Measurements from ENCODE around the gene CBFA2T3.
"Not testable (repeated sequence)": the region's sequence is repeated elsewhere in the genome, so short reads cannot be mapped to it uniquely, and the experiment has no call there.

The CBFA2T3 gene

DNA sequence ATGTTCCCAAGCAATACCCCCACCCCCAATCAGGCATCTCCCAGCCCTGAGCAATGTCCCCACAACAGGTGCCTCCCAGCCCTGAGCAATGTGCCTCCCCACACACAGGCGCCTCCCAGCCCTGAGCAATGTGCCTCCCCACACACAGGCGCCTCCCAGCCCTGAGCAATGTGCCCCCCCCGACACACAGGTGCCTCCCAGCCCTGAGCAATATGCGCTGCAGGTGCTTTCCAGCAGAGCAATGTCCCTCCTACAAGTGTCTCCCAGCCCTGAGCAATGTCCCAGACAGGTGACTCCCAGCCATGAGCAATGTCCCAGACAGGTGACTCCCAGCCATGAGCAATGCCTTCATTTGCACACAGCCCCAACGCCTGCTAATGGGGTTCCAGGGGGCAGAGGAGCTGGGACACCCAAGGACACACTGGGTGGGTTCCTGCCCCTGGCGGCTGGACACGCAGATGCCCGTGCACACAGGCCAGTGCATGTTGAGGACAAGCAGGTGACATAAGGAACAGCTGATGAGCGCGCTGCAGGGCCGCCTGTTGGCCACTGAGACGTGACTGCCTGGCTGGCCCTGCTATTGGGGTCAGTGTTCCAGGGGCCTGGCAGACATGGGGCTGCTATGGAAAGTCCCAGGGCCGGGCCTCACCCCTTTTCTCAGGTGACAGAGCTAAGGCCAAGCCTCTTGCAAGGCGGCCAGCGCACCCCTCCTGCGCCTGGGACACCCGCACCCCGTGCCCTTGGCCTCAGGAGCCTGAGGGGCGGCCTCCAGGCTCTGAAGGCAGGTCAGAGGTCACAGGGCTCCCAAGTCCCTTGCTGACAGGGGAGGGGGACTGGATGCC is 83.7 kb downstream of the CBFA2T3 start:
- no peaks in the 10 kb centered on the region for H3K27me3 Mint-ChIP-seq
- H3K9me3 Mint-ChIP-seq: no peaks in the 10 kb centered on the region
- no peak for DNase-seq
- no peaks in the 10 kb centered on the region for H3K4me1 Mint-ChIP-seq (ENCODE audit: low read depth)
- no peaks in the 10 kb centered on the region for H3K36me3 Mint-ChIP-seq (ENCODE audit: low read depth)
- H3K27ac Mint-ChIP-seq: no peak overlapping the region
- no peak overlapping the region for H3K4me3 Mint-ChIP-seq

DNA sequence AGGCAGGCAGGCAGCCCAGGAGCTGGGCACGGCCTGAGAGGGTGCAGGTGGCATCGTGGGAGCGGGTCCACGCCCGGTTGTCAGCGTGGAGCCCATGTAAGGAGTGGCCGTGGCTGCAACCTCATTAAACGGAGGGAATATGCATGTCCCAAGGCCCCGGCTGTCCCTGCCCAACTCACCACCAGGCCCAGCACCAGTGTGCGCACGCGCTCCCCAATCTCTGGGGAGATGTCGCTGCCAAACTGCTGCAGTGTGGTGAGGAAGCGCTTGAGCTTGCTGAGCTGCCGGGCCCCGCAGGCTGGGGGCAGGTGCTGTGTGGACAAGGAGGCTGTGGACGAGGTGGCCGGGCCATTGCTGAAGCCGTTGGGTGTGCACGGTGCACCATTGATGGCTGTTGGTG is 84.9 kb downstream of the CBFA2T3 start:
- H3K4me3 Mint-ChIP-seq: no peak overlapping the region

DNA sequence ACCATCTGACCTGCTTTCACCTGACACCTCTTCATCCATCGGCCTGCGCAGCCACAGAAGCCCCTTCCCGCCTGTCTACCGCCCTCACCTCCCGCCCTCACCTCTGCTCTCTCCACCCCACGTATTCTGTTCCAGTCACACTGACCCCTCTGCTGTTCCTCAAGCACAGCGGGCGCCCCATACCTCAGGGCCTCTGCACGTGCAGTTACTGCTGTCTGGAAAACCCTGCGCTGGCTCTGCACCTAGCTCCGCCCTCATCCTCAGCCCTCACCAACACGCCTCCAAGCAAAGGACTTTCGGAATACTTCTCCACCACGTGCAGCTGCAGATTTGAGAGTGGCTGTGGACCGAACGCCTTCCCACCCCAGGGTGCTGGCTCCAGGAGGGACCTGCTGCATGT is 85.9 kb downstream of the CBFA2T3 start:
- no peak for DNase-seq
- no peak overlapping the region for H3K27ac Mint-ChIP-seq
- H3K4me3 Mint-ChIP-seq: no peak overlapping the region
- H3K36me3 Mint-ChIP-seq (ENCODE audit: low read depth): no peaks in the 10 kb centered on the region
- H3K9me3 Mint-ChIP-seq: no peaks in the 10 kb centered on the region
- no peaks in the 10 kb centered on the region for H3K4me1 Mint-ChIP-seq (ENCODE audit: low read depth)
- no peaks in the 10 kb centered on the region for H3K27me3 Mint-ChIP-seq

More for the DNA sequence above, 84.9 kb downstream of the CBFA2T3 start:
- H3K9me3 Mint-ChIP-seq: no peaks in the 10 kb centered on the region
- H3K4me1 Mint-ChIP-seq (ENCODE audit: low read depth): no peaks in the 10 kb centered on the region
- no peak overlapping the region for H3K27ac Mint-ChIP-seq
- no peaks in the 10 kb centered on the region for H3K36me3 Mint-ChIP-seq (ENCODE audit: low read depth)
- no peak for DNase-seq
- H3K27me3 Mint-ChIP-seq: no peaks in the 10 kb centered on the region

DNA sequence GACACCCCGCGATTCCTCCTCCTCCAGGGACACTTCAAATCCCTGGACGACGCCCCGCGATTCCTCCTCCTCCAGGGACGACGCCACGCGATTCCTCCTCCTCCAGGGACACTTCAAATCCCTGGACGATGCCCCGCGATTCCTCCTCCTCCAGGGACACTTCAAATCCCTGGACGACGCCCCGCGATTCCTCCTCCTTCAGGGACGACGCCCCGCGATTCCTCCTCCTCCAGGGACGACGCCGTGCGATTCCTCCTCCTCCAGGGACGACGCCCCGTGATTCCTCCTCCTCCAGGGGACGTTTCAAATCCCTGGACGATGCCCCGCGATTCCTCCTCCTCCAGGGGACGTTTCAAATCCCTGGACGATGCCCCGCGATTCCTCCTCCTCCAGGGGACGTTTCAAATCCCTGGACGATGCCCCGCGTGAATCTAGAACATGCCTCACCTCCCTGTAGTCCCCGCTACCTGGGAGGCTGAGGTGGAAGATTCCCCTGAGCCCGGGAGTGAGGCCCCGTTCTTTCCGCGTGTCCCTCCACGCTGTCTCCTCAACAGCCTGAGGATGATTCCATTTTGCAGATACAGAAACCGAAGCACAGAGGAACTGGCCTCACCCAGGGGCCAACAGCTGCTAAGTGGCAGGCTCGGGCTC is 87.2 kb downstream of the CBFA2T3 start:
- not testable (repeated sequence) for H3K27me3 Mint-ChIP-seq; H3K27ac Mint-ChIP-seq; H3K4me1 Mint-ChIP-seq (ENCODE audit: low read depth); H3K4me3 Mint-ChIP-seq; DNase-seq; H3K36me3 Mint-ChIP-seq (ENCODE audit: low read depth); H3K9me3 Mint-ChIP-seq

DNA sequence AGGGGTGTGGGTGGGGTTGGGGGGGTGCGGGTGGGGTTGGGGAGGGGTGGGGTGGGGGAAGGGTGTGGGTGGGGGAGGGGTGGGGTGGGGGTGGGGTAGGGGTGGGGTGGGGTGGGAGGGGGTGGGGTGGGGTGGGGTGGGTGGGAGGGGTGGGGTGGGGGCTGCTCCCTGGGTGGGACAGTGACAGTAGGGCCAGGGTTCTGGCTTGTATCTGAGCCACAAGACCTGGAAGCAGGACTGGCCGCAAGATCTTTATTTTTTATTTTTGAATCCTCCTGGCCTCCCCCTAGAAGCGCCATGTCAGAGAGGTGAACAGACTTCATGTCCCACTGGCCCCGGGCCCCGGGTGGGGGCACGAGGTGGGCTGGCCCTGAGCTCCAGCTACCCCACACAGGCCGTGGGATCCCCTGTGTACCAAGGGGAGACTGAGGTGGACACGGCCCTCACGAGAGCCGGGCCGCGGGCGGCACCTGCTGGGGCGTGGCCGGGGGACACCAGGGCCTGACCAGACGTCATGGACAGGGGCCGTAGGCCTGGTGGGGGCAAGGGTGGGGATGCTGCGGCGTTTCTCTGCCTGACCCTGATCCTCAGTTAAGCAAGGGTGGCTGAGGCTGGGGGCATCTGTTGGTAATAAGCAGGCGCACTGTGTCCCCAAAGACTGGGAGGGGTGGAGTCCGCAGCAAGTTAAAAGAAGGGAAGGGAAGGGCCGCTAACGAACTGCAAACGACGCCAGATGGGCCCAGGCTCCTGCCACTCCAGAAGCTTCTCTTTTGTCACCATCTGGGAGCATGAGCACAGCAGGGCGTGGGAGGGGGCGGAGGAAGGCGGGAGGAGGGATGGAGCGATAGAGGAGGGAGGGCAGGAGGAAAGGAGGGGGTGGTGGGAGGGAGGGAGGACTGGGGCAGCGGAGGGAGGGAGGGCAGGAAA is 88.3 kb downstream of the CBFA2T3 start:
- Mint-ChIP-seq H3K36me3 (ENCODE audit: low read depth) (no peaks in the 10 kb centered on the region), H3K9me3 (no peaks in the 10 kb centered on the region), H3K4me3 (no peak overlapping the region), H3K4me1 (ENCODE audit: low read depth) (no peaks in the 10 kb centered on the region), H3K27me3 (no peaks in the 10 kb centered on the region), H3K27ac (no peak overlapping the region)
- no peak for DNase-seq

DNA sequence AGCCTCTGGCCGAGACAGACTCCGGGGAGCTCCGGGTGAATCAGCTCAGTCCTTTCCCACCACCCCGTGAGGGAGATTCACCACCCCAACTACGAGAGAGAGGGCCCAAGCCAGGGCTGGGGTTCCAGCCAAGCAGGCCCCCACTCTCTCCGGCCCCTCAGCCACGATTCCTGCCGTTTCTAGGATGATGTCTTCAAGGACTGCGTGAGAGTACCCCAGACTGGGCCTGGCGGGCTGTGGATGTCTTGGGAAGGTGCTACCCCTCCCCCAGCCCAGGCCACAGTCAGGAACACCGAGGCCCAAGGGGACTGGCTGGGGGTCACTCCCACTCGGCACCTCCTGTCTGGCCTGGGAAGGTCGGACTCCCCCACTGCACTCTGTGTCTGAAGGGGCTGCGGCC is 89.0 kb downstream of the CBFA2T3 start:
- Mint-ChIP-seq H3K9me3 (no peaks in the 10 kb centered on the region), H3K27me3 (no peaks in the 10 kb centered on the region), H3K4me1 (ENCODE audit: low read depth) (no peaks in the 10 kb centered on the region), H3K4me3 (no peak overlapping the region), H3K27ac (no peak overlapping the region), H3K36me3 (ENCODE audit: low read depth) (no peaks in the 10 kb centered on the region)
- no peak for DNase-seq

DNA sequence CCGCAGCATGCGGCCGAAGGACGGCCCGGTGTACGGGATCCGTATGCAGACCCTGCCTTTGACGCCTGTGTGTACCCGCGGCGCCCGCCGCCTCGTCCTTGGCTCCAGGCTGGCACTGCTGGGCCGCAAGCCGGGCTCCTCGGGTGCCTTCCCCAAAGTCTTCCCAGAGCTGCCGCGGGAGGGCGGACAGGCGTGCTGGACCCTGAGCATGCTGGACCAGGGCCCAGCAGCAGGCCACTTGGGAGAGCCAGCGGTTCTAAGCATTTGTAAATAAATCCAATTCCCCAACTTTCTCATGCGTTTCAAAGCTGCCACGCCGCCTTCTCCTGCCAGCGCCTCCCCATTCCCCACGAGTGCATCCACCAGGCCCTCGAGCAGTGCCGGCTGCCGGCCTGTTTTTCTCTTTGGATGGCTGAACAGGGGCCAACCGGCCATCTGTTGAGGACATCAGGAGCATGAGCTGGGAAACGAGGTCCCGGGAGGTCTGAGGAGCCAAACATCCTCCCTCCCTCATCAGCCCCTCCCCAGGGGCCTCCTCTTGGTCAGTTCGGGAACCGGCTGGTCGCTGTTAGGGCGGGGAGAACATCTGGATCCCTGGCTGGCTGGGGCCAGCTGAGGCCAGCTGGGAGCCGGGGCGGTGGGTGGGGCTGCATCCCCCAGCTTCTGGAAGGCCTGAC is 90.0 kb downstream of the CBFA2T3 start:
- Mint-ChIP-seq H3K9me3 (no peaks in the 10 kb centered on the region), H3K27ac (no peak overlapping the region), H3K4me1 (ENCODE audit: low read depth) (peaks cover 2% of the 10 kb centered on the region), H3K4me3 (no peak overlapping the region), H3K27me3 (no peaks in the 10 kb centered on the region), H3K36me3 (ENCODE audit: low read depth) (no peaks in the 10 kb centered on the region)
- DNase-seq: no peak

DNA sequence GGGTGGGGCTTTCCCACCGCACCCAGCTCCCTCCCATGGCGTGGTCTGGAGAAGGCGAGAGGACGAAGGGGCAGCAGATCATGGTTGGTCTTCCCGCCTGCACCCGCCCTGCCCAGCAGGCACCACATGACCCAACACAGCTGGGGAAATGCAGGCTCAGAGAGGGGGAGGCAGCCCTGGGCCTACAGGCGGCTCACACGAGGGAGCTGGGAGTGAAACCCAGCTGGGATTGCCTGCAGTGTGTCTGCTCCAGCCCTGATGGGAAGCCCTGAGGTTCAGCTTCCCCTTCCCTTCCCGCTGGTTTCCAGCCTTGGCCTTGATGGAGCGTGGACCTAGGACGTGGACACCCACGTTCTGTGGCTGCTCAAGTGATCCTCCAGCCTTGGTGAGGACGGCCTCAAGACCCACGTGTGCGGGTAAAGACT is 90.6 kb downstream of the CBFA2T3 start:
- H3K4me3 Mint-ChIP-seq: no peak overlapping the region
- peaks cover 2% of the 10 kb centered on the region for H3K4me1 Mint-ChIP-seq (ENCODE audit: low read depth)
- no peaks in the 10 kb centered on the region for H3K9me3 Mint-ChIP-seq
- H3K27me3 Mint-ChIP-seq: no peaks in the 10 kb centered on the region
- DNase-seq: no peak
- no peak overlapping the region for H3K27ac Mint-ChIP-seq
- no peaks in the 10 kb centered on the region for H3K36me3 Mint-ChIP-seq (ENCODE audit: low read depth)

DNA sequence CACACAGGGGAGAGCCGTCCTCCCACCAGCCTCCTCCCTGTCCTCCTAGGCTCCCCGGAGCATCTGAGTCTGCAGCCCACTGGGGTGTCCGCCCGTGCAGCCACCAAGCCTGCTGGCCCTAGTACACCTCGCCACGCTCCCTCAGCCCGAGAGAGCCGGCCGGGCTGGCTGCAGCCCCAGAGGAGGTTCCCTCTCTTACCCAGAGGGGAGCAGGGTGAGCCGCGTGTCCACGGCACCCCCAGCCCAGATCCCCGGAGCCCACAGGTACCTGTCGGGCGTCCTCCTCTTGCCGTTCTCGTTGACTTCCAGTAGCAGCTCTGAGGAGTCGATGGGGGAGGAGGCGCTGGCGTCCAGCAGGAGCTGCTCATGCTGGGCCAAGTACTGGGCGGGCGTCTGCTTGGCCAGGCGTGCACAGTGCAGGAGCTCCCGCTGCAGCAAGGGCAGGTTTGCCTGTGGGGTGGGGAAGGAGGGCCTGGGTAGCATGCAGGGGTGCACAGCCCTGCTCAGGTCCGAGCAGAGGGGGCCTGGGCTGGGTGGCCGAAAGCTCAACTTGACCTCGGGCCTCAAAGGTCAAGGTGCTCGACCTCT is 91.2 kb downstream of the CBFA2T3 start:
- Mint-ChIP-seq H3K4me1 (ENCODE audit: low read depth) (peaks cover 2% of the 10 kb centered on the region), H3K27ac (no peak overlapping the region), H3K36me3 (ENCODE audit: low read depth) (no peaks in the 10 kb centered on the region)

DNA sequence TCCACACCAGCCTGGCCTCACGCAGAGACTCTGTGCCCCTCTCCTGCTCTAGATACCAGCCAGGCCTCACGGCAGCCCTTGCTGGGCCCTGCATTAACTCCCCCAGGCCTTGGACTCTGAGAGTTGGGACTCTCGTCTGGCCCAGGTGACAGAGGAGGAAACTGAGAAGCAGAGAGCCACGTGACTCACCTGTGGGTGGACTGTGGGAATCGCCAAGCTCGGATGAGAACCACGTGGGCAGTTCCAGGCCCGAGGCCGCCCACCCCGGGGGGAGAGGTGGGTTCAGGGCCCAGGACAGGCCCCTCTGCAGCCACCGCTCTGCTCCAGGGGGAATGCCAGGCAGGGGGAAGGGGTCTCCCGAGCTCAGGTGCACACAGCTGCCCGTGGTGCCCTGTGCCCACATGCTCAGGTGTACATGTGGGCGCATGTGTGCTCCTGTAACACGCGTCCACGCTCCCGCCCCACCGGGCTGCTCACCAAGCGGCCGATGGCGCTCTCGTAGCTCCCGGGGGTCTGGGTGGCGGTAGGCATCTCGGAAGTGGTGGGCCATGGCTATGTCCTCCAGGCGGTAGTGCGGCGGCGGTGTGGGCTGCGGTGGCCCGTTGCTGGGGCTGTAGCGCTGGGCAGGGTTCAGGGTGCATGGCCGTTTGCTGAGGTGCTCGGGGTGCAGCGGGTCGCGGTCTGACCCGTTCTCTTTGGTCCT is 92.3 kb downstream of the CBFA2T3 start:
- DNase-seq: no peak
- H3K36me3 Mint-ChIP-seq (ENCODE audit: low read depth): no peaks in the 10 kb centered on the region
- H3K4me3 Mint-ChIP-seq: no peak overlapping the region
- no peaks in the 10 kb centered on the region for H3K9me3 Mint-ChIP-seq
- H3K4me1 Mint-ChIP-seq (ENCODE audit: low read depth): peaks cover 2% of the 10 kb centered on the region
- H3K27me3 Mint-ChIP-seq: no peaks in the 10 kb centered on the region
- H3K27ac Mint-ChIP-seq: no peak overlapping the region

More for the DNA sequence above, 91.2 kb downstream of the CBFA2T3 start:
- no peaks in the 10 kb centered on the region for H3K9me3 Mint-ChIP-seq
- no peak for DNase-seq
- H3K4me3 Mint-ChIP-seq: no peak overlapping the region
- no peaks in the 10 kb centered on the region for H3K27me3 Mint-ChIP-seq

DNA sequence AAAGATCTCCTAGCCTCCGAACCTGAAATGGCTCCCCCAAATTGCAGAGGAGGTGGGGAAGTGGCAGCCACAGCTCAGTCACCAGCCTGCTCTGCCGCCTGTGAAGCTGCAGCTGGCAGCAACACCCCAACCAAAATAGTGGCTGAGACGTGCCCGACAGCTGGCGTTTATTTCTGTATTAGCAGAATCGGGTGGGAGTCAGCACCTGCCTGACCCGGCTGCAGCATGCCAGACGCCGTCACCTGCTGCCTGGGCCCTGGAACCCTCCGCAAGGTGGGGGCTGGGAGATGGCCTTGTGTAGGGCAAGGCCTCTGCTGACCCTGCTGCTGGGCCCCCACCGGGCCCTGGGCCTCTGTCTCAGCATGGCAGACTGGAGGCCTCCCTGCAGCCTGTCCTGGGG is 93.1 kb downstream of the CBFA2T3 start:
- no peaks in the 10 kb centered on the region for H3K36me3 Mint-ChIP-seq (ENCODE audit: low read depth)
- no peaks in the 10 kb centered on the region for H3K27me3 Mint-ChIP-seq
- H3K27ac Mint-ChIP-seq: no peak overlapping the region

DNA sequence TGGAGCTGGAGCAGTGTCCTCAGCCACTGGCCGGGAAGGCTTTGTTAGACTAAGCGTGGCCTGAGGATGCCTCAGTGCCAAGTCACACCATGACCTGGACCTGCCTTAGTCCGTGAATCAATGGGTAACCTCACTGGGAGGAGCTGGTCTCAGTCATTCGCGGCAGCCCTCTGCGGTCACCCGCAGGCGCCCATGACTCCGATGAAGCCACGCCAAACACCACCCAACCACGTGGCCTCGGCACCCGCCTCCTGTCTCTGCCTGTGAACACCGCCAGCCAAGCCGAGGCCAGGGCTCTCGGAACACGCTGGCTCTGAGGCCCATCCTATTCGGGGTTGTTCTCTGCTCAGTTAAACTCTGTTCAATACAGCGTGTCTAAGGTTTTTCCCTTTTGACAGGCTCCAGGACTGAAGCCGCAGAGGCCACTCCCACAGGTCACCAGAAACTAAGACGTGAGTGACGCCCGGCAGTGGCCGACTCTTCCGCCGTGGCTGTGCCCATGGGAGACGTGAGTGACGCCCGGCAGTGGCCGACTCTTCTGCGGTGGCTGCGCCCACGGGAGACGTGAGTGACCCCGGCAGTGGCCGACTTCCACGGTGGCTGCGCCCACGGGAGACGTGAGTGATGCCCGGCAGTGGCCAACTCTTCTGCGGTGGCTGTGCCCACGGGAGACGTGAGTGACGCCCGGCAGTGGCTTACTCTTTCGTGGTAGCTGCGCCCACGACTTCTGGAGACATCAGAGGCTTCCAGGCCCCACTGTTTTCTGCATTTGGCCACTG is 93.7 kb downstream of the CBFA2T3 start:
- Mint-ChIP-seq H3K4me1 (ENCODE audit: low read depth) (peaks cover 2% of the 10 kb centered on the region), H3K36me3 (ENCODE audit: low read depth) (no peaks in the 10 kb centered on the region), H3K4me3 (no peak overlapping the region), H3K9me3 (no peaks in the 10 kb centered on the region), H3K27ac (no peak overlapping the region), H3K27me3 (no peaks in the 10 kb centered on the region)
- no peak for DNase-seq

More for the DNA sequence above, 93.1 kb downstream of the CBFA2T3 start:
- DNase-seq: no peak
- peaks cover 2% of the 10 kb centered on the region for H3K4me1 Mint-ChIP-seq (ENCODE audit: low read depth)
- no peak overlapping the region for H3K4me3 Mint-ChIP-seq
- H3K9me3 Mint-ChIP-seq: no peaks in the 10 kb centered on the region
